Epithelial cell of esophagus (primary cell): ENCODE measurements around the gene RBFOX2.

Experiments
- DNase-seq: peaks from one replicate; pipeline ENCODE4 v3.0.0; 2010; ENCODE audit warnings: low read depth
- H3K4me3 ChIP-seq: 2 replicates; pipeline ENCODE4 v1.5.1; 2011; ENCODE audit warnings: mild to moderate bottlenecking, low read length, control low read depth
- CTCF ChIP-seq: IDR thresholded peaks from 2 replicates; pipeline ENCODE4 v1.5.1; 2011; ENCODE audit warnings: low read depth, mild to moderate bottlenecking, low read length, control low read depth, inconsistent platforms; ENCODE audit not compliant: insufficient read depth; ENCODE audit errors: missing control alignments

RBFOX2 gene

GRCh38 chr22:35923026-35923425 is 105.6 kb downstream of the RBFOX2 start:
- no peak for DNase-seq
- TF ChIP-seq CTCF: no peak
- no peak overlapping the region for H3K4me3 ChIP-seq

DNA sequence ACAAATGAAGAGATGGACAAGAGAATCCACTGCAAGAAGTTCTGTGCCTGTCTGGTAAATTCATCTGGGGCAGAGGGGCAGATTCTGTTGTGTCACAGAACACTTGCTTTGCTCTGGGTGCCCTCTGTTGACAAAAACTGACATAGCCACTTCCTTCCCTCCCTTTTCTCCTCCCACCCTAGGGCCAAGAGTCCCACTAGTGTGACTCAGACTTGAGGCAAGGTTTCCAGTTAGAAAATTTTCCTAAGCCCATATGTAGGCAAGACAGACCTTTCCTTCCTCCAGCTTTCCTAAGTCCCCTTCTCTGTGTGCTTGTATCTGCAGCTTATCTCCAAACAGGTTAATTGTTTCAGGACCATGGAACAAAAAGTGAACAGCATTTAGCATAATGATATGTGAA is 106.8 kb downstream of the RBFOX2 start:
- peak; percentile 76 for TF ChIP-seq CTCF
- H3K4me3 ChIP-seq: no peak overlapping the region
- DNase-seq: peak; percentile 88

GRCh38 chr22:35921044-35921443 is 107.6 kb downstream of the RBFOX2 start:
- DNase-seq: no peak
- H3K4me3 ChIP-seq: no peak overlapping the region
- TF ChIP-seq CTCF: no peak

DNA sequence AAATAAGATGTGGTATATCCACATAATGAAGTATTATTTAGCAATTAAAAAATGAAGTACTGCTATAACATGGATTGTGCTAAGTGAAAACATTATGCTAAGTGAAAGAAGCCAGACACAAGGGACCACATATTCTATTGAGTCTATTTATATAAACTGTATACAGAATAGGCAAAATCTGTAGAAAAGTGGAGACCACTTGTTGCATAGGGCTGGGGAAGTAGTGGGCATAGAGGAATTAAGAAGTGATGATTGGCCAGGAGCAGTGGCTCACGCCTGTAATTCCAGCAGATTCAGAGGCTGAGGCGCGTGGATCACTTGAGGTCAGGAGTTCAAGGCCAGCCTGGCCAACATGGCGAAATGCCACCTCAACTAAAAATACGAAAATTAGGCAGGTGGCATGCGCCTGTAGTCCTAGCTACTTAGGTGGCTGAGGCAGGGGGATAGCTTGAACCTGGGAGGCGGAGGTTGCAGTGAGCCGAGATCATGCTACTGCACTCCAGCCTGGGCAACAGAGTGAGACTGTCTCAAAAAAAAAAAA is 109.6 kb downstream of the RBFOX2 start:
- no peak overlapping the region for H3K4me3 ChIP-seq
- DNase-seq: no peak
- no peak for TF ChIP-seq CTCF

- no peak for DNase-seq
- TF ChIP-seq CTCF: no peak
- H3K4me3 ChIP-seq: no peak overlapping the region
Observed at GRCh38 chr22:35918456-35918855, 110.2 kb downstream of the RBFOX2 start.

- peak; percentile 78 for DNase-seq
- peak; percentile 7 for TF ChIP-seq CTCF
- H3K4me3 ChIP-seq: no peak overlapping the region
Observed at GRCh38 chr22:35917651-35918050, 111.0 kb downstream of the RBFOX2 start.

GRCh38 chr22:35915477-35916013 is 113.1 kb downstream of the RBFOX2 start:
- H3K4me3 ChIP-seq: peak overlapping the region; percentile 29
- peak; percentile 79 for DNase-seq
- no peak for TF ChIP-seq CTCF
